ENCODE data around the gene JAG1.

DNA sequence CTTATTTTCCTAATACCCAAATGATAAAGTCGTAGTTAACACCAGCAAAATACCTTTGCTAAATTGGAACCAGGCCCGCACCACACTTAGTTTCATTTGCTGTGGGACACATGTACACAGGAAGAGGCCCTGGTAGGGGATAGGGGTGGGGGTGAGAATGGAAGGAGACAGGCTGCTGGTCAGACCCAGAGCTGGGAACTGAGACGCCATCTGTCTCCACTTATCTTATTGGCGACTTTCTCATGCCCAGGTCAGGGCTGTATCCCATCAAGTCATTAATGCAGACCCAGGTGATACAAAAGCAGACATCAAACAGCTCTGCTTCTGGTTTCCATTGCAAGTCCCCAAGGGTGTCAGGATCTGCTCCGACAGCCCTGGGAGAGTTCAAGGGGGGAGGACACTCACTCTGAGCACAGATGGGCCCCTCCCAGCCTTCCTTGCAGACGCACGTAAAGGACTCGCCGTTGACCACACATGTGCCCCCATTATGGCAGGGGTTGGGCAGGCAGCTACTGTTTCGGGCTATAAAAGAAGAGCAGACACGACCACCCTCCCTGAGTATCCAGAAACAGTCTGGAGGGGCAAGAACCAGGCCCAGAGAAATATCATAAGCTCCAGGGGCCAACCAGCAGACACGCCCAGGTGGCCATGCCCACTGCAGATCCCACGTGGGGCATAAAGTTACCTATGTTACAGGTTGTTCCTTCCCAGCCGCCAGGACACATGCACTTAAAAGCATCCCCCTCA lies 29.2 kb downstream of the JAG1 start:
- no peak for TF ChIP-seq POLR2A (IDR thresholded peaks at IDR 0.05)
- TF ChIP-seq CTCF (IDR thresholded peaks at IDR 0.05) = no peak
